GM12892 (cell line): Measurements from ENCODE around the gene CENPP.

Experiments used
- DNase-seq: peaks from one replicate; pipeline ENCODE4 v3.0.0; 2011; ENCODE audit not compliant: insufficient read length
- FAIRE-seq: peaks from 2 replicates; lab custom pipeline; 2011; peaks lifted over from hg19 to GRCh38; lab: Jason Lieb, UNC
- POLR2A ChIP-seq: IDR thresholded peaks from 2 replicates; pipeline ENCODE4 v1.6.1; 2011; ENCODE audit warnings: low read depth, low read length, control low read depth
- POLR2AphosphoS5 ChIP-seq: IDR thresholded peaks from 2 replicates; pipeline ENCODE4 v1.6.1; 2011; ENCODE audit warnings: low read depth, low read length, control low read depth
- TAF1 ChIP-seq: IDR thresholded peaks from 2 replicates; pipeline ENCODE4 v1.6.1; 2011; ENCODE audit warnings: low read depth, mild to moderate bottlenecking, control low read depth, low read length, borderline replicate concordance

Gene CENPP

DNA sequence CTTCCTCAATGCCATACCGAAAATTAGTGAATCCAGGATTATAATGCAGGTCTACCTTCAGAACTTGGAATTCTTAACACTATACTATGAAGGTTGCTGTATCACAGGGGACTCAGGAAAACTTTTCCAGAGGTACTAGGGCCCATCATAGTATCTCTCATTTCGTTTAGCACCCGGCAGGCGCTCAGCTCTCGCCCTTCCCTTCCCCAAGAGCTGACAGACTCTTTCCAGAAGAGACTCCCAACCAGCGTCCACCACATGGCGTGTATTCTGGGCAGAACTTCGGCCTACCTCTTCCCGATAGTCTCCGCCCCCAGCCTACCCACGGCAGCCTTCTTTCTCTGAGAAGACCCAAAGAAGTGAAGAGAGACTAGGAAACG is 874 bp upstream of the CENPP start:
- no peak for TF ChIP-seq POLR2A
- no peak for TF ChIP-seq TAF1
- no peak for TF ChIP-seq POLR2AphosphoS5
- peak; percentile 6 for DNase-seq
- FAIRE-seq, result no peak

DNA sequence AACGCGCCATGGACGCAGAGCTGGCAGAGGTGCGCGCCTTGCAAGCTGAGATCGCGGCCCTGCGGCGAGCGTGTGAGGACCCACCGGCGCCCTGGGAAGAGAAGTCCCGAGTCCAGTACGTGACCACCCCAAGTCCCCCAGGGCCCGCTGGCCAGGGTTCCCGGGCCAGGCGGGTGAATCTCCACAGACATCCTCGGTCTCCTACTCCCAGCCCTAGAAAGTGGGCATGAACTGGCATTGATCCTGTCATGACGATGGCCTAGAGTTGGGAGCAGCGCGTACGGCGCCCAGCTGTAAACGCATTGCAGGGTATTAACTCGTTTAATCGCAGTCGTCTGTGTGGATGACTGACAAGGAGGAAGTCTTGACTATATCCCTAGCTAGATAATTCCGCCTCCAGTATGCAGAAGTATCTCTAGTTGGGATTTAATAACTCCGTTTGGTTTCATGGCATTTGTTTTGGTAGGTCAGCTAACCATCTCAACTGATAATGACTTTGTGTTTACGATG is 293 bp downstream of the CENPP start:
- TF ChIP-seq POLR2A, result peak; percentile 82
- 0 out of 2 replicates have a peak, but pooled peaks have one; percentile 73 for TF ChIP-seq POLR2AphosphoS5
- no peak for TF ChIP-seq TAF1
- no peak for DNase-seq
- FAIRE-seq, result no peak

DNA sequence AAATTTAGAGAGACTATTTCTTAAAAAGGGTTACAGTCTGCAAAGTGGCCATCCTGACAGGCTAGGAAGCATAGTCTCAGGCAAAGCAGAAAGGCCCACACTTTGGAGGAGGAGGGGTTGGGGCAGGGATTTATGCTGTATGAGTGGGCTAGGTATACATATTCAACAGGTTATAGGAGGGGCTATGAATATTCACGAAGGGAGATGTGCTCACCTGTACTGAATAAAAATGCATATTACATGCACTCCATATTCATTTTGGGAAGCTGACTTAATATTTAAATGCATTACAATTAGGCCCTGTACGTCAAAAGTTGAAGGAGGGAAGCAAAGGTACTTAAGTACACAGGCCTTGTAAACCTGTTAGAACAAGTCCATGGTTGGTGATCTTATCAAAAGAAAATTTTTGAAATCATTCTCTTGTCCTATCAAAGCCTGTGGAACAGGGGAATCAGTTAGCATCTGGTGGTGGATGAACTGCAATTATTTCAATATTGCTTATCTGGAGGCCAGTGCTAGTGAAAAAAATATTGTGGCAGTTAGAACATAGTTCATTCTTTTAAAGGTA is 1.6 kb downstream of the CENPP start:
- no peak for DNase-seq
- no peak for TF ChIP-seq TAF1
- no peak for TF ChIP-seq POLR2AphosphoS5
- TF ChIP-seq POLR2A, result no peak
- FAIRE-seq, result no peak

DNA sequence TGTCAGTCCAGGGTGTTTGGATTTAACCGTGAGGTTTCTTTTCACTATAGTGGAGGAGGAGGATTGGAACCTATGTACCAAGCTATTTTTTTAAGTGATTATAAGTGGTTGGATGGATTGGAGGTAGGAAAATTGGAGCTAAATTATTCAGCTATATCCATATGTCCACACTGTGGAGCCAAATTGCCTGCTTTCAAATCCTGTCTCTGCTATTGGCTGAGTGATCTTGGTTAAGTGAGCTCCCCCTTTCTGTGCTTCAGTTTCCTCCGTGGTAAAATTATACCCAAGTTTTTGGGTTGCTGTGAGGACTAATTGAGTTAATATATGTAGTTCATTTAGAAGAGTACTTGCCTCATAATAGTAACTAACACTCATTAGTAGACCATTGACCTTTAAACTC is 2.5 kb downstream of the CENPP start:
- TF ChIP-seq POLR2AphosphoS5, result no peak
- no peak for TF ChIP-seq TAF1
- no peak for TF ChIP-seq POLR2A
- FAIRE-seq (no peak), DNase-seq (no peak)

DNA sequence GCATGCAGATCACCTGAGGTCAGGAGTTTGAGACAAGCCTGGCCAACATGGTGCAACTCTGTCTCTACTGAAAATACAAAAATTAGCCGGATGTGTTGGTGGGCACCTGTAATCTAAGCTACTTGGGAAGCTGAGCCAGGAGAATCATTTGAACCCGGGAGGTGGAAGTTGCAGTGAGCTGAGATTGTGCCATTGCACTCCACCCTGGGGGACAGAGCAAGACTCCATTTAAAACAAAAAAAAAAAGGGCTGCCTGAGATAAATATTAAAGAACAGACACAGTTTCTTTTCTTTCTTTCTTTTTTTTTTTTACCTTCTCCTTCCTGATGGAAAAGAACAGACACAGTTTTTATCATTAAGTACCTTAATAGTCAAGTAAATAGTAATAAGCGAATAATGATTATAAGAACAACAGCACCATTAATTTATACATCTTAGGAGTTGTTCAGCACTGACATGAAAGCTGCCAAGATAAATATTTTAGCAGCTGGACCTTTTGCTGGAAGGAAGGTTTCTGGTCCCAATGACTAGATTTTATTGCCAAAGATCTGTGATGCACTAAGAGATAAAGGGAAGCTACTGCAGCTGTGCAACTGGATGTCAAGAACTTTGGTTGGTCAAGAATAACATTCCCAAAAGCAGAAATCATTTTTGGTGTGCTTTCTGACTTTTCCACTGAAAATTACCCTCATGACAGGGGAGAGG is 7.0 kb downstream of the CENPP start:
- TF ChIP-seq POLR2AphosphoS5 (no peak), TAF1 (no peak), POLR2A (no peak)
- FAIRE-seq, result no peak
- no peak for DNase-seq

DNA sequence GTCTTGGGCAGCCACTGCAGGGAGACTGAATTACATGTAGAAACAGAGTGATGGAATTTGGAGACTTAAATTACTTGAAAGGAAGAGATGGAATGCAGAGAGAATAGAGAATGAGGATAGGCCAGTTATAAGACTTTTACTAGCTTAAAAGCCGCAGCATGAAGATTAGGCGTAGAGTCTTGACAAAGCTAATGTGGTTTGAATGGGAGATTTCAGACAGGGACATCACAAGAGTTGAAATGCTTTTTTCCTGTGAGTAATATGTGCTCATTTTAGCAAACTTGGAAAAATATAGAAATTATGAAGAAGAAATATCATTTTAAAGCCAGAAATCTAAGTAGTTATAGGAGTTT is 7.5 kb downstream of the CENPP start:
- TF ChIP-seq POLR2AphosphoS5 (no peak), TAF1 (no peak), POLR2A (no peak)
- DNase-seq (no peak), FAIRE-seq (no peak)

DNA sequence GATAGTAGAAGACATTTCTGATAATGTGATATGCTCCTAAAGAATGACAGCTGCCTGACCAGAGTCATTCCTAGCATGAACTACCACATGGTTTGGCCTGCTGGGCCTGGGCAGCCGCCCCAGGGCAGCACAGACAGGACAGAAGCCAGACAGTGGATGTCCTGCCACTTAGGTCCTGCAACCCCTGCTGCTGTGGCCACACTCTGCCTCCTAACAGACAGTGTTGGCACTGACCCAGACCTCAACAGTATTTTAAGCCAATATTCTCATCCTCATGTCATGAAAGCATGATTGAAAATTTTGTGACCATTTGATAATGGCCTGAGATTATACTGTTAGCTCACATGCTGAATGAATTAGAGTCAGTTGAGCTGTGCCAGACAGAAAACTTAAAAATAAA is 15.8 kb downstream of the CENPP start:
- FAIRE-seq (no peak), DNase-seq (no peak)
- TF ChIP-seq POLR2AphosphoS5, result no peak
- TF ChIP-seq TAF1, result no peak
- no peak for TF ChIP-seq POLR2A

DNA sequence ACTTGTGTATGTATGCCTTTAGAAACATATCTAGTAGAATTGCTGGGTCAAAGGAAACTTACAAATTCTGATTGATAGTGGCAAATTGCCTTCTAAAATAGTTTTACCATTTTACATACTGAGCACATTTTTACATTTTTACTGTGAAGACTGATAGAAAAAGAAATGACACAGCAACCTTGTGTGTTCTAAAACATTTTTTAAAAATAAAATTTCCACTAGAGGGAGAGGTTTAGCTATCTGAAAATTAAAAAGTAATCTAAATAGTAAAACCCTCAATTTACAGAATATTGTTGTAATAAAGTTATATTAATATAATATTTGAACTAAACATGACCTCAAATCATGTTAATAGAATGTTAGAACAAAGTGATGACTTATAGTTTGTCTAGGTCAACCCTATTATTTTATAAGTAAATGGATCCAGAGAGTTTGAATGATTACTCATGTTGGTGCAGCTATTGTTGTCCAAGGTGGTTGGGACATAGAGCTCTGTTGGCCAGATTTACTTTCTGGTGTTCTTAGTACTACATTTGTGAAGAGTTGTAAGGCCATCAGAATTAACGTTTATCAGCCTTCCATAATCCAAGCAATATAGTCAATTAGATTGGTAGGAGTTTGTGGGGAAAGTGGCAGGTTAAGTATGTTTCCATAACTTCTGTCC is 17.2 kb downstream of the CENPP start:
- TF ChIP-seq TAF1, result no peak
- TF ChIP-seq POLR2A, result no peak
- TF ChIP-seq POLR2AphosphoS5, result no peak
- FAIRE-seq (no peak), DNase-seq (no peak)

DNA sequence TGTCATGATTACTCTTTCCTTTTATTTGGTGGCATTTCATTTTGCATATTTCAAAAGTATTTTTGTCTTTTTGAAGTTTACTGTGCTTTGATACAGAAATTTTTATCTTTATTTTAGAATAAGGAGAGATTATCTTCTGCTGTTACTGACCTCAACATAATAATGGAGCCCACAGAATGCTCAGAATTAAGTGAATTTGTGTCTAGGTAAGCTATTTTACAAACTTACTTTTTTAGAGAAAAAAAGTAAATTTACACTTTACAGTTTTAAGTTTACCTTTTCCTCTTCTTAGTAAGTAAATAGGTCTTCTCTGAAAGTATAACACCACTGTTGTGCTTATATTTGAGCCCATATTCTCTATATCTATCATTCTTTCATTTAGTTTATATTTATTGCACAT is 19.8 kb downstream of the CENPP start:
- no peak for FAIRE-seq
- TF ChIP-seq POLR2AphosphoS5 (no peak), POLR2A (no peak), TAF1 (no peak)
- DNase-seq, result no peak

DNA sequence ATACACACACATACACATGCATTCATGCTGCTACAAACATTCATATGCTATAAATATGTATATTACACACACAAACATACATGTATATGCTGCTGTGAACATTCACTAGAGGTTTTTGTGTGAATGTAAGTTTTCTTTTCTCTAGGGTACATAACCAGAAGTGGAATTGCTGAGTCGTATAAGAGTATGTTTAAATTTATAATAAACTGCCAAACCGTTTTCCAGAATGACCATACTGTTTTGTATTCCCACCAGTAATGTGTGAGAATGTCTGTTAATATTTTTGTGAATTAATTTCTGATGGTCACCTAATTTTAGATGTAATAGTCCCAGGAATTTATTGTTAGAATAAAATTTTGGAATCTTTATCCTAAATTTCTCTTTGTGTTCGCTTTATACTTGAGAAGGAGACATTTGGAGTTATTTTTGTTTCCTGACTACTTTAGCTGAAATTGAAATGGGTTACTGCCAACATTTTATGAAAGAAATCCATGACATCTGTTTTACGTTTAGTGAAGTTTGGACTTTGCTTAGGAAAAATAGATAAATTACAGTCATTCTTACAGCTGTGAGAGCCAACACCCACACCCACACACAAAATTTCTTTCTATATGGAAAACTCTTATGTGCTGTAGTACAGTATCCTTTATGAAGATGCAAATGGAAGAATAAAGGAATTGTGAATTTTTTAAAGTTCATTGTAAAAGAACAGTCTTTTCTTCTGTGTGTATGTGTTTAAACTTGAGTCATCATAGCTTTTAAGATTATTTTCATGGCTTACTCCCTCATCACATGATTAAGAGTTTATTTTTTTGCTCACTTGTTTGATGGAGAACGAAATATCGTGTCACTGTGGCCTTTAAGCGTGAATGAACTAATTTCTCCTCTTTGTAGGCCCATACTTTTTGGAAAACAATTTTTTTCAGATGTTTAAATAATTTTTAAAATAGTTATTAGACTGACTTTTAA is 24.3 kb downstream of the CENPP start:
- DNase-seq, result no peak
- no peak for TF ChIP-seq POLR2A
- no peak for FAIRE-seq

DNA sequence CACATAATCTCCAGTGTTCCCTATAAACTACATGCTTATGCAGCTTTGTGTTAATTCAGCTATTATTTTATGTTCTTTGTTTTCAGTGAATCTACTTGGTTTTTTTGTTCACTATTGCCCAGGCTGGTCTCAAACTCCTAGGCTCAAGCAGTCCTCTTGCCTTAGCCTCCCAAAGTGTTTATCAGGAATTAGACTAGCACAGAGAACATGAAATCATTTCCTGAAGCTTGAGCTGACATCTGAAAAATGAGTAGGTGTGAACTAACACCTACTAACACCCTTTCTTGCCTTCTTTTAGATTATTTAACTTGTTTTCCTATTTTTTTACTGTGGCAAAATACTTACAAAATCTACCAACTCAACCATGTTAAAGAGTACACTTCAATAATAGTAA is 25.0 kb downstream of the CENPP start:
- TF ChIP-seq TAF1 (no peak), POLR2A (no peak), POLR2AphosphoS5 (no peak)
- no peak for FAIRE-seq
- no peak for DNase-seq

DNA sequence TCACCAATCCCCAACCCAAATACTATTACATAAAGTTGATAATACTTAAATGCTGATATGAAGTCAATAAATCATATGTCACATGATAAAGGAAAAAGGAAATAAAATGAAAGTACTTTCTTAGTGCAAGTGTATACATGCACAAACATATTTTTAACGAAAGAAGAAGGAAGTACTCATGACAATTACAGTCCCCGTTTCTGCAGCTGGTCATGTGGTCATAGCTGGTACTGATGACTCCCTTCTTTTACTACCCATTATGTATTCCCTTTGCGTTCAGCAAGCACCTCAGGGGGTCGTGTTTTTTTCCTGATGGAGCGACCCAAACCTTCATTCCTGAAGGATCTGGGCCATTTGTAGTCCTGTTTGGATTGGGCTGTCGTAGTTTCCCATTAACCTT is 27.3 kb downstream of the CENPP start:
- FAIRE-seq (no peak), DNase-seq (no peak)

More for the DNA sequence above, 27.3 kb downstream of the CENPP start:
- TF ChIP-seq POLR2AphosphoS5 (no peak), TAF1 (no peak), POLR2A (no peak)
